GM23248 (cell line): Measurements from ENCODE around the gene AK9. TPM values are rescaled to one million over a fixed set of nuclear protein-coding genes. Genes with fewer than 3 reads are reported as not detected.

Source experiments
- DNase-seq: peaks from one replicate; pipeline ENCODE4 v3.0.0-alpha.2; 2015
- H2AFZ ChIP-seq: fragments of 200-600 bp; sonication (generic); 2 replicates; pipeline ENCODE4 v1.6.1; 2016; ENCODE audit warnings: antibody characterized with exemption
- H3F3A ChIP-seq: fragments of 200-600 bp; sonication (generic); 2 replicates; pipeline ENCODE4 v1.6.1; 2016; ENCODE audit warnings: mild to moderate bottlenecking, antibody characterized with exemption, mixed run types; ENCODE audit not compliant: insufficient read depth
- H3K27ac ChIP-seq: fragments of 200-600 bp; sonication (generic); 2 replicates; pipeline ENCODE4 v1.5.1; 2016; ENCODE audit warnings: mild to moderate bottlenecking
- H3K27me3 ChIP-seq: fragments of 200-600 bp; sonication (generic); replicated peaks from 2 replicates; pipeline ENCODE4 v1.6.1; 2016; ENCODE audit warnings: mild to moderate bottlenecking; ENCODE audit not compliant: insufficient read depth
- H3K36me3 ChIP-seq: fragments of 200-600 bp; sonication (generic); 2 replicates; pipeline ENCODE4 v1.6.1; 2016; ENCODE audit warnings: low read depth, mild to moderate bottlenecking
- H3K4me1 ChIP-seq: fragments of 200-600 bp; sonication (generic); 2 replicates; pipeline ENCODE4 v1.6.1; 2016; ENCODE audit warnings: mild to moderate bottlenecking; ENCODE audit not compliant: insufficient read depth
- H3K4me2 ChIP-seq: fragments of 200-600 bp; sonication (generic); one replicate; pipeline ENCODE4 v1.6.1; 2016; ENCODE audit warnings: mild to moderate bottlenecking; ENCODE audit not compliant: unreplicated experiment
- H3K4me3 ChIP-seq: fragments of 200-600 bp; sonication (generic); 2 replicates; pipeline ENCODE4 v1.5.1; 2016; ENCODE audit warnings: mild to moderate bottlenecking
- H3K79me2 ChIP-seq: fragments of 200-600 bp; sonication (generic); 2 replicates; pipeline ENCODE4 v1.6.1; 2016; ENCODE audit warnings: mild to moderate bottlenecking; ENCODE audit not compliant: insufficient read depth
- H3K9ac ChIP-seq: fragments of 200-600 bp; sonication (generic); 2 replicates; pipeline ENCODE4 v1.6.1; 2016; ENCODE audit warnings: mild to moderate bottlenecking
- H3K9me2 ChIP-seq: fragments of 200-600 bp; sonication (generic); 2 replicates; pipeline ENCODE4 v1.6.1; 2016; ENCODE audit warnings: mixed run types, mild to moderate bottlenecking, moderate library complexity; ENCODE audit not compliant: insufficient read depth
- H3K9me3 ChIP-seq: fragments of 200-600 bp; sonication (generic); one replicate; pipeline ENCODE4 v1.6.1; 2017; ENCODE audit warnings: low read depth
- H4K20me1 ChIP-seq: fragments of 200-600 bp; sonication (generic); 2 replicates; pipeline ENCODE4 v1.6.0; 2016; ENCODE audit not compliant: insufficient read depth
- EZH2 ChIP-seq: fragments of 200-600 bp; sonication (generic); IDR thresholded peaks from 2 replicates; pipeline ENCODE4 v1.6.1; 2018; ENCODE audit warnings: antibody characterized with exemption, mild to moderate bottlenecking; ENCODE audit not compliant: insufficient read depth, poor library complexity, severe bottlenecking
- EZH2phosphoT487 ChIP-seq: fragments of 200-600 bp; sonication (generic); IDR thresholded peaks from 2 replicates; pipeline ENCODE4 v1.6.1; 2018; ENCODE audit warnings: antibody characterized with exemption, moderate library complexity, mild to moderate bottlenecking, low read depth; ENCODE audit not compliant: insufficient read depth
- WGBS, 2 experiments: methylation state at CpG; one replicate each; pipeline ENCODE4 v1.1.6; 2015 to 2017; ENCODE audit warnings: low lambda C conversion rate in 2 of 2, low coverage in 1 of 2; ENCODE audit errors: missing lambda C conversion rate in 2 of 2; 5-methylcytosine and 5-hydroxymethylcytosine counted together
- in situ Hi-C: fragments of 300-500 bp; cut with MboI; formaldehyde crosslinking; loops from 2 replicates; pipeline ENCODE4 v1.15.0; 2020
- polyA plus RNA-seq: library from polyadenylated mRNA; unstranded; fragments of >200 nt; fragmentation: Nextera tagmentation; extraction: Ambion mirVana; gene quantifications from 2 replicates; pipeline ENCODE4 v1.2.1, GENCODE V29; 2016
- total RNA-seq: library from RNA; depleted of rRNA; stranded (reverse); fragments of >200 nt; shearing (Covaris generic); gene quantifications from 2 replicates; pipeline ENCODE4 v1.2.3, GENCODE V29; 2014

AK9 gene
- total and polyA plus RNA-seq, 2 experiments from 2014 or later: 3.6 to 7.2 TPM

DNA sequence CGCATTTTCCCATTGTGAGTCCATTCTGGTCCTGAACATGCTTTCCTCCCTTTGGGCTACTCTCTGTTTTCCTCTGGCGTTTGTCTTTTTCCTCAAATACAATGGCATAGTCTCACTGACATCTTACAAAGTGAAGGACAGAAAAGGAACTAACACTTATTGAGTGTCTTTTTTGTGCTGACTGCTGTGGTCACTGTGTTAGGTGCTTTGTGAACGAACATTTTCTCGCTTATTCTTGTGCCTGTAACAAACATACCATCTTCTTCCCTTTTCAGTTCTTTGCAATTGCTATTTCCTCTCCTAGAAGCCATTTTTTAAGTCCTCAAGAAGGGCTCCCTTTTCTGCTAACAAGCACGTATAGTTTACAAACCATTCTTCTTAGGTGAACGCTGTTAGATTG is 15.5 kb upstream of the AK9 start:
- no peak for DNase-seq
- Histone ChIP-seq H3F3A (no peaks in the 10 kb centered on the region), H4K20me1 (no peaks in the 10 kb centered on the region), H3K36me3 (no peaks in the 10 kb centered on the region), H3K9me2 (no peaks in the 10 kb centered on the region), H3K27me3 (no peaks in the 10 kb centered on the region), H3K4me2 (no peak overlapping the region), H2AFZ (no peak overlapping the region), H3K79me2 (peaks cover 7% of the 10 kb centered on the region; the same call in 1 of the 2 replicates), H3K9ac (no peak overlapping the region), H3K27ac (no peak overlapping the region), H3K4me3 (no peak overlapping the region), H3K4me1 (no peaks in the 10 kb centered on the region), H3K9me3 (no peaks in the 10 kb centered on the region)
- in situ Hi-C loops: loop anchor here (10.0 kb wide), 1 partner anchor 688 kb away; no protein-coding TSS in a partner anchor
- TF ChIP-seq EZH2: no peak
- no peak for TF ChIP-seq EZH2phosphoT487
- WGBS, 2 experiments: 94 to 96% methylated on average over 6 of the region's 6 CpGs

GRCh38 chr6:109705258-109705657 is 14.3 kb upstream of the AK9 start:
- H2AFZ ChIP-seq: peak overlapping the region; percentile 26; the same call in 1 of the 2 replicates
- no peaks in the 10 kb centered on the region for H3K36me3 ChIP-seq
- no peaks in the 10 kb centered on the region for H3F3A ChIP-seq
- no peak for TF ChIP-seq EZH2
- no peak for TF ChIP-seq EZH2phosphoT487
- DNase-seq: peak; percentile 91
- no peak overlapping the region for H3K9ac ChIP-seq
- H3K79me2 ChIP-seq: no peaks in the 10 kb centered on the region
- no peaks in the 10 kb centered on the region for H3K27me3 ChIP-seq
- no peaks in the 10 kb centered on the region for H4K20me1 ChIP-seq
- no peak overlapping the region for H3K27ac ChIP-seq
- no peaks in the 10 kb centered on the region for H3K4me1 ChIP-seq
- 18 to 19% methylated on average over 7 of the region's 7 CpGs for WGBS, 2 experiments
- no peaks in the 10 kb centered on the region for H3K9me3 ChIP-seq
- no peaks in the 10 kb centered on the region for H3K9me2 ChIP-seq
- no peak overlapping the region for H3K4me3 ChIP-seq
- H3K4me2 ChIP-seq: no peak overlapping the region
- in situ Hi-C loops: loop anchor here (10.0 kb wide), 1 partner anchor 690 kb away; no protein-coding TSS in a partner anchor

GRCh38 chr6:109702791-109703190 is 11.8 kb upstream of the AK9 start:
- TF ChIP-seq EZH2phosphoT487 (no peak), EZH2 (no peak)

DNA sequence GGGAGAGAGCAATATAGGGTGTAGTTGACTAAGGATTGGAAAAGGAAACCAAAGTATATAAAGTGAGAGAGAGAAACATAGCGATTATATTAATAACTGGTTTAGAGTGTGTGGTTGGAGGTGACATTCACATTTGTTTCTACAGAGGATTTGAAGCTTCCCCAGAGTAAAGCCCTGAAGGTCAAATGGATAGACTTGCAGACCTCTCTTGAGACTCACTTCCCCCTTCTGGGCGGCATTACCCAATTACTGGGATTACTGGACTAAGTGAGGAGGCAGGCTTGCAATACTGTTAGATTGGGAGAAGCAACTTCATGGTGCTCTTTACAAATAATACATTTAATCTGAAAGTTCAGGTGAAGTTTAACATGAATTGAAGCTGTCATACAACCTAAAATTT is 10.8 kb upstream of the AK9 start:
- Histone ChIP-seq H2AFZ (no peak overlapping the region), H3K4me3 (no peak overlapping the region), H3K36me3 (no peaks in the 10 kb centered on the region), H3F3A (peaks cover 8% of the 10 kb centered on the region; the same call in 1 of the 2 replicates), H3K9me3 (no peaks in the 10 kb centered on the region), H4K20me1 (no peaks in the 10 kb centered on the region), H3K79me2 (peaks cover 12% of the 10 kb centered on the region; the same call in 1 of the 2 replicates), H3K27me3 (no peaks in the 10 kb centered on the region), H3K9me2 (no peaks in the 10 kb centered on the region), H3K4me1 (peaks cover 5% of the 10 kb centered on the region; the same call in 1 of the 2 replicates), H3K27ac (no peak overlapping the region), H3K9ac (no peak overlapping the region), H3K4me2 (no peak overlapping the region)
- no peak for DNase-seq
- TF ChIP-seq EZH2phosphoT487: no peak
- TF ChIP-seq EZH2: no peak
- in situ Hi-C loops: loop anchor here (10.0 kb wide), 1 partner anchor 693 kb away; no protein-coding TSS in a partner anchor
- 98 to 100% methylated on average over 2 of the region's 2 CpGs for WGBS, 2 experiments

More at GRCh38 chr6:109702791-109703190, 11.8 kb upstream of the AK9 start:
- H3K27ac ChIP-seq: no peak overlapping the region
- no peaks in the 10 kb centered on the region for H3K4me1 ChIP-seq
- H3K4me3 ChIP-seq: no peak overlapping the region
- 82 to 86% methylated on average over 4 of the region's 4 CpGs for WGBS, 2 experiments
- no peaks in the 10 kb centered on the region for H4K20me1 ChIP-seq
- H2AFZ ChIP-seq: no peak overlapping the region
- no peak overlapping the region for H3K9ac ChIP-seq
- H3K9me2 ChIP-seq: no peaks in the 10 kb centered on the region
- no peaks in the 10 kb centered on the region for H3K36me3 ChIP-seq
- H3K4me2 ChIP-seq: no peak overlapping the region
- H3K27me3 ChIP-seq: no peaks in the 10 kb centered on the region
- no peaks in the 10 kb centered on the region for H3F3A ChIP-seq
- no peaks in the 10 kb centered on the region for H3K9me3 ChIP-seq
- in situ Hi-C loops: loop anchor here (10.0 kb wide), 1 partner anchor 692 kb away; no protein-coding TSS in a partner anchor
- DNase-seq: no peak
- peaks cover 12% of the 10 kb centered on the region; the same call in 1 of the 2 replicates for H3K79me2 ChIP-seq
